GM12892 (cell line): Measurements from ENCODE around the gene UEVLD.

ENCODE experiments used
- POLR2A ChIP-seq: IDR thresholded peaks from 2 replicates; pipeline ENCODE4 v1.6.1; 2011; ENCODE audit warnings: low read depth, low read length, control low read depth
- POLR2AphosphoS5 ChIP-seq: IDR thresholded peaks from 2 replicates; pipeline ENCODE4 v1.6.1; 2011; ENCODE audit warnings: low read depth, low read length, control low read depth
- TAF1 ChIP-seq: IDR thresholded peaks from 2 replicates; pipeline ENCODE4 v1.6.1; 2011; ENCODE audit warnings: low read depth, mild to moderate bottlenecking, control low read depth, low read length, borderline replicate concordance

- TF ChIP-seq POLR2A (no peak), POLR2AphosphoS5 (no peak), TAF1 (no peak)
These were observed 65.5 kb downstream of the UEVLD start for GRCh38 chr11:18523084-18523483.
